EL (cell line): ENCODE measurements around the gene ZFC3H1.

Experiments
- DNase-seq: peaks from one replicate; pipeline ENCODE4 v3.0.0-alpha.2; 2016

Gene ZFC3H1

GRCh38 chr12:71627438-71628002 lies 36.1 kb downstream of the ZFC3H1 start:
- DNase-seq, result no peak

- DNase-seq, result peak; percentile 16
These were observed 36.9 kb downstream of the ZFC3H1 start for GRCh38 chr12:71626768-71627167.

GRCh38 chr12:71626098-71626497 lies 37.5 kb downstream of the ZFC3H1 start:
- no peak for DNase-seq

GRCh38 chr12:71625476-71625875 lies 38.2 kb downstream of the ZFC3H1 start:
- DNase-seq, result no peak

GRCh38 chr12:71621938-71622337 lies 41.7 kb downstream of the ZFC3H1 start:
- no peak for DNase-seq

- no peak for DNase-seq
These were observed 53.4 kb downstream of the ZFC3H1 start for GRCh38 chr12:71610031-71610795.

GRCh38 chr12:71607494-71608330 lies 55.9 kb downstream of the ZFC3H1 start:
- no peak for DNase-seq

GRCh38 chr12:71605039-71605438 lies 58.6 kb downstream of the ZFC3H1 start:
- DNase-seq, result no peak

- DNase-seq, result no peak
These were observed 60.7 kb downstream of the ZFC3H1 start for GRCh38 chr12:71602761-71603577.

GRCh38 chr12:71601546-71601945 lies 62.1 kb downstream of the ZFC3H1 start:
- DNase-seq, result no peak

GRCh38 chr12:71599210-71599609 lies 64.4 kb downstream of the ZFC3H1 start:
- DNase-seq, result no peak

GRCh38 chr12:71594214-71594948 lies 69.3 kb downstream of the ZFC3H1 start:
- DNase-seq, result no peak

GRCh38 chr12:71592841-71593240 lies 70.8 kb downstream of the ZFC3H1 start:
- DNase-seq, result no peak

GRCh38 chr12:71591601-71592000 lies 72.0 kb downstream of the ZFC3H1 start:
- DNase-seq, result no peak

- no peak for DNase-seq
These were observed 74.2 kb downstream of the ZFC3H1 start for GRCh38 chr12:71589478-71589881.

- no peak for DNase-seq
These were observed 76.6 kb downstream of the ZFC3H1 start for GRCh38 chr12:71587012-71587411.

GRCh38 chr12:71585218-71585617 lies 78.4 kb downstream of the ZFC3H1 start:
- no peak for DNase-seq

- no peak for DNase-seq
These were observed 79.3 kb downstream of the ZFC3H1 start for GRCh38 chr12:71584356-71584755.

- no peak for DNase-seq
These were observed 80.7 kb downstream of the ZFC3H1 start for GRCh38 chr12:71582925-71583324.

GRCh38 chr12:71581206-71581605 lies 82.4 kb downstream of the ZFC3H1 start:
- DNase-seq, result no peak

- DNase-seq, result no peak
These were observed 84.9 kb downstream of the ZFC3H1 start for GRCh38 chr12:71578694-71579258.

- DNase-seq, result no peak
These were observed 87.2 kb downstream of the ZFC3H1 start for GRCh38 chr12:71576496-71576895.
